Stimulated activated naive CD8-positive, alpha-beta T cell treated with anti-CD3 and anti-CD28 coated beads, Interleukin-15, amount 100 ng/mL, for 72 hours (primary cell): Measurements from ENCODE around the gene SLC18A3.

Experiments used
- ATAC-seq: fragments of 150-1000 bp; cut with Tn5 transposase; 2 replicates; pipeline ENCODE4 v1.10.0; 2021; ENCODE audit warnings: mild to moderate bottlenecking, moderate library complexity
- DNase-seq, 2 donors: peaks; one replicate each; pipeline ENCODE4 v3.0.0; 2021 to 2022
- H3K27ac Mint-ChIP-seq, 2 donors: one replicate each; pipeline ENCODE4 v1.8.0; 2022; ENCODE audit warnings: mild to moderate bottlenecking in 2 of 2, mixed read lengths in 2 of 2, moderate library complexity in 2 of 2
- H3K27me3 Mint-ChIP-seq: one replicate; pipeline ENCODE4 v1.8.0; 2022; ENCODE audit warnings: mixed read lengths
- H3K4me1 Mint-ChIP-seq: one replicate; pipeline ENCODE4 v1.8.0; 2022; ENCODE audit warnings: mild to moderate bottlenecking, mixed read lengths
- H3K4me3 Mint-ChIP-seq, 2 donors: one replicate each; pipeline ENCODE4 v1.8.0; 2022; ENCODE audit warnings: mild to moderate bottlenecking in 2 of 2, mixed read lengths in 2 of 2, moderate library complexity in 1 of 2
- H3K9me3 Mint-ChIP-seq, 2 donors: one replicate each; pipeline ENCODE4 v1.8.0; 2022; ENCODE audit warnings: mixed read lengths in 2 of 2

Gene SLC18A3

DNA sequence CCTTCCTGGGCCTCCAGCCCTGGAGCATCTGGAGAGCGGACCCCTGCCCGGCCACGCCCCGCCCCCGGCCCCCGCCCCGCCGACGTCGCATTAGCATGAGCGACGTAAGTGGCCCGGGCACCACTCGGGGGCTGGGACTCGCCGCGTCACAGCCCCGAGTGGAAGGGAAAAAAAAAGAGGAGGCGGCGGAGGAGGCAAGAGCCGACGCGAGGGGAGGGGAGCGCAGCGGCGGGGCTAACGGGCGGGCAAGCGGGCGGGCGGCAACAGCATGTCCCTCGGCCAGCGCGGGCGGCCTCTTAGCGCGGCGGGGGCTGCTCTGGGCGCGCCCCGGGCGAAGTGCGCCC, at the start of gene SLC18A3:
Gene SLC18A3, plus strand, starts transcription at position 197 of the 344 bp plus-strand sequence. CDS start 431 bp downstream, outside the sequence.
- Mint-ChIP-seq H3K27me3 (peaks cover 98% of the 10 kb centered on the region), H3K9me3 (peaks cover 0 to 15% of the 10 kb centered on the region in 2 donors), H3K4me1 (peaks cover 55% of the 10 kb centered on the region), H3K4me3 (peak within 1 kb of the TSS in 1 of 2 donors; percentile 11), H3K27ac (peak within 1 kb of the TSS in 1 of 2 donors; percentile 55)
- ATAC-seq (no peak), DNase-seq (no peak)

- peaks cover 47% of the 10 kb centered on the region for H3K27me3 Mint-ChIP-seq
- no peak overlapping the region for H3K27ac Mint-ChIP-seq
- ATAC-seq (no peak), DNase-seq (no peak)
- peaks cover 0 to 3% of the 10 kb centered on the region in 2 donors for H3K9me3 Mint-ChIP-seq
- peaks cover 8% of the 10 kb centered on the region for H3K4me1 Mint-ChIP-seq
- no peak overlapping the region for H3K4me3 Mint-ChIP-seq
These were observed 49.6 kb upstream of the SLC18A3 start for GRCh38 chr10:49560526-49560925.

- H3K27ac Mint-ChIP-seq, result no peak overlapping the region
- peaks cover 0 to 4% of the 10 kb centered on the region in 2 donors for H3K9me3 Mint-ChIP-seq
- no peak for ATAC-seq
- no peak for DNase-seq
- H3K4me3 Mint-ChIP-seq, result no peak overlapping the region
- H3K27me3 Mint-ChIP-seq, result peaks cover 52% of the 10 kb centered on the region
- peaks cover 13% of the 10 kb centered on the region for H3K4me1 Mint-ChIP-seq
These were observed 47.2 kb upstream of the SLC18A3 start for GRCh38 chr10:49562893-49563292.

GRCh38 chr10:49564461-49565009, 45.6 kb upstream of the SLC18A3 start:
- no peak for ATAC-seq
- peaks cover 30% of the 10 kb centered on the region for H3K4me1 Mint-ChIP-seq
- H3K4me3 Mint-ChIP-seq, result no peak overlapping the region
- H3K9me3 Mint-ChIP-seq, result peaks cover 0 to 4% of the 10 kb centered on the region in 2 donors
- H3K27ac Mint-ChIP-seq, result no peak overlapping the region
- peaks cover 45% of the 10 kb centered on the region for H3K27me3 Mint-ChIP-seq
- DNase-seq, result no peak

DNA sequence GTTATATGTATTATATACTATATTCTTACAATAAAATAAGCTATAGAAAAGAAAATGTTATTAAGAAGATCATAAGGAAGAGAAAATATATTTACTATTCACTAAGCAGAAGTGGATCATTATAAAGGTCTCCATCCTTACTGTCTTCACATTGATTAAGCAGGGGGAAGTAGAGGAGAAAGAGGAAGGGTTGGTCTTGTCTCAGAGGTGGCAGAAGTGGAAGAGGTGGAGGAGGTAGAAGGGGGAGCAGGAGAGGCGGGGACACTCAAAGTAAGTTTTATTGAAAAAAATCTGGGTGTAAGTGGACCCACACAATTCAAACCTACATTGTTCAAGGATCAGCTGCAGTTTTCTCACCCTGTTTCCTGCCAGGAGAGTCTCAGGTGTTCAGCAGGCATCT, 42.3 kb upstream of the SLC18A3 start:
- peaks cover 41% of the 10 kb centered on the region for H3K27me3 Mint-ChIP-seq

GRCh38 chr10:49568235-49568634, 41.9 kb upstream of the SLC18A3 start:
- Mint-ChIP-seq H3K27ac (no peak overlapping the region), H3K27me3 (peaks cover 39% of the 10 kb centered on the region), H3K4me3 (peak overlapping the region; percentile 39 to 50), H3K9me3 (peaks cover 0 to 4% of the 10 kb centered on the region in 2 donors), H3K4me1 (peaks cover 53% of the 10 kb centered on the region)
- ATAC-seq (peak; percentile 88), DNase-seq (peak; percentile 14 to 28)

More for the DNA sequence above, 42.3 kb upstream of the SLC18A3 start:
- ATAC-seq (peak; percentile 29), DNase-seq (no peak)
- Mint-ChIP-seq H3K4me1 (peaks cover 56% of the 10 kb centered on the region), H3K4me3 (peak overlapping the region; percentile 7 to 50), H3K27ac (no peak overlapping the region), H3K9me3 (peaks cover 0 to 4% of the 10 kb centered on the region in 2 donors)

GRCh38 chr10:49569031-49569631, 41.0 kb upstream of the SLC18A3 start:
- ATAC-seq, result no peak
- no peak for DNase-seq
- Mint-ChIP-seq H3K27ac (peak overlapping the region in 1 of 2 donors; percentile 57), H3K4me1 (peaks cover 61% of the 10 kb centered on the region), H3K4me3 (peak overlapping the region in 1 of 2 donors; percentile 50), H3K9me3 (peaks cover 0 to 4% of the 10 kb centered on the region in 2 donors), H3K27me3 (peaks cover 39% of the 10 kb centered on the region)

GRCh38 chr10:49571388-49571787, 38.7 kb upstream of the SLC18A3 start:
- Mint-ChIP-seq H3K4me3 (no peak overlapping the region), H3K27ac (no peak overlapping the region), H3K27me3 (peaks cover 35% of the 10 kb centered on the region), H3K4me1 (peaks cover 61% of the 10 kb centered on the region), H3K9me3 (no peaks in the 10 kb centered on the region)
- ATAC-seq (peak; percentile 65), DNase-seq (no peak)

DNA sequence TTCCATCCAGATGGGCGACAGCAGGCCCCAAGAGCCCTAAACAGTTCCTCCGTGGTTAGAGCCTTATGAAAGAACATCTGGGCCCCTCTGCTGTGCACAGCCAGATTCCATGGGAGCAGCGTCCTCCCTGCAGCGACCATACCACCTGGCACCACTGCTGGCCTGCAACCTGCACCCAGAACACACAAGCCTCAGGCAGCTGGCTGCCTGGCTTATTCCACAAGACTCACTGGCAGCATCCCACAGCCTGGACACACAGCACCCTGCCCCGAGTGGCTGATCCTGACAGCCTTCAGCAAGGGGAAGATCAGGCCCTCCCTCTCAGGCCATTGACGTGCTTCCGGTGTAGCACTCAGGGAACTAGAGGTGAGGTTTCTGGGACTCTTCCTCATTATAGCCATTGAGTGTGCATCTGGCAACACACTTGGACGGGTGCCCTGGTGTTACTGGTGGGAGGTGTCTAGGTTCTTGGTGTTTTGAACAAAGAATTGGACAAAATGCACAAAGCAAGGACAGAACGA, 37.5 kb upstream of the SLC18A3 start:
- Mint-ChIP-seq H3K27me3 (peaks cover 31% of the 10 kb centered on the region), H3K27ac (no peak overlapping the region), H3K9me3 (no peaks in the 10 kb centered on the region), H3K4me3 (no peak overlapping the region), H3K4me1 (peaks cover 58% of the 10 kb centered on the region)
- ATAC-seq (no peak), DNase-seq (no peak)

GRCh38 chr10:49575489-49576072, 34.5 kb upstream of the SLC18A3 start:
- no peak for DNase-seq
- Mint-ChIP-seq H3K9me3 (no peaks in the 10 kb centered on the region), H3K27me3 (peaks cover 37% of the 10 kb centered on the region), H3K4me1 (peaks cover 35% of the 10 kb centered on the region), H3K4me3 (no peak overlapping the region), H3K27ac (no peak overlapping the region)
- ATAC-seq, result no peak

DNA sequence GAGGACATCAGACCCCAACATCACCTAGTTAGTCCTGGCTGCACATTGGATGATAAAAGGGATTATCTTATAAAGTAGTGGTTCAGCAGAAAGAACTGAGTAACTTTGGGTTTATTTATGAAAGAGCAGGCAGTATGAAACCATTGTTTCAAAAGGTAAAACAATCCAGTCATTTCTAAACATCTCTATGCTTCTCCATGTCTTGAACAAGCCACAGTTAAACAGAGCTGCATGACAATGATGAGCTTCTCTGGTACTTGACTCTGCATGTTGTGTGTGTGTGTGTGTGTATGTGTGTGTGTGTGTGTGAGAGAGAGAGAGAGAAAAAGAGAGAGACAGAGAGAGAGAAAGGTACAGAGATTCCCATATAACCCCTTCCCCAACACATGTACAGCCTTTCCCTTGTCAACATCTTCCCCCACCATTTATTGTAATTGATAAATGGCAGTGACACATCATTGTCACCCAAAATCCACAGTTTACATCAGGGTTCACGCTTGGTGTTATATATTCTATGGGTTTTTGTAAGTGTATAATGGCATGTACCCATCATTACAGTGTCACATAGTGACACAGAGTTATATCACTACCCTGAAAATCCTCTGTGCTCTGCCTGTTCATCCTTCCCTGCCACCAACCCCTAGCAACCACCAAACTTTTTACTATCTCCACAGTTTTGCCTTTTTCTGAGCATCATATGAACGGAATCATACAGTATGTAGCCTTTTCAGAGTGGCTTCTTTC, 32.8 kb upstream of the SLC18A3 start:
- Mint-ChIP-seq H3K4me3 (no peak overlapping the region), H3K27me3 (peaks cover 31% of the 10 kb centered on the region), H3K27ac (peak overlapping the region in 1 of 2 donors; percentile 21), H3K4me1 (peaks cover 25% of the 10 kb centered on the region), H3K9me3 (no peaks in the 10 kb centered on the region)
- no peak for ATAC-seq
- DNase-seq, result no peak

GRCh38 chr10:49578392-49578791, 31.7 kb upstream of the SLC18A3 start:
- DNase-seq (no peak), ATAC-seq (no peak)
- Mint-ChIP-seq H3K9me3 (no peaks in the 10 kb centered on the region), H3K27me3 (peaks cover 36% of the 10 kb centered on the region), H3K4me1 (peaks cover 18% of the 10 kb centered on the region), H3K4me3 (no peak overlapping the region), H3K27ac (no peak overlapping the region)

DNA sequence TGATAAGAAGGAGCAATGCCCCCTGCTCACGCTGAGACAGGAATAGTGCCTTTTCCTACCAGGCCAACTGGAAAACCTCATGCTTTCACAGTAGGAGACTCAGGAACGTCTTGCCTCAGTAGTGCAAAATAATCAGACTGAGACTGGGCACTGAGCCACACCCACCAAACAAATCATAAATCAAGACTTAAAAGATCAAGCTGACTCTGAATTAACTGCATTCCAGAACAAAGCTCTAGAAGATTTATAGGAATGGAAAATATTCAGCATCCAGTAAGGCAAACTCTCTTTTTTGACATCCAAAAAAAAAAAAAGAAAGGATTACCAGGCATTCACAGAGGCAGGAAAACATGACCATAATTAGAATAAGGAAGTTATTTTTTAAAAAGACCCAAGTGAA, 30.5 kb upstream of the SLC18A3 start:
- Mint-ChIP-seq H3K27me3 (peaks cover 49% of the 10 kb centered on the region), H3K9me3 (no peaks in the 10 kb centered on the region), H3K27ac (no peak overlapping the region), H3K4me1 (peaks cover 11% of the 10 kb centered on the region), H3K4me3 (no peak overlapping the region)
- ATAC-seq (no peak), DNase-seq (no peak)

GRCh38 chr10:49585387-49585786, 24.7 kb upstream of the SLC18A3 start:
- no peak for DNase-seq
- Mint-ChIP-seq H3K4me1 (peaks cover 6% of the 10 kb centered on the region), H3K27me3 (peaks cover 58% of the 10 kb centered on the region), H3K4me3 (no peak overlapping the region), H3K27ac (no peak overlapping the region), H3K9me3 (peaks cover 4 to 17% of the 10 kb centered on the region in 2 donors)
- no peak for ATAC-seq

DNA sequence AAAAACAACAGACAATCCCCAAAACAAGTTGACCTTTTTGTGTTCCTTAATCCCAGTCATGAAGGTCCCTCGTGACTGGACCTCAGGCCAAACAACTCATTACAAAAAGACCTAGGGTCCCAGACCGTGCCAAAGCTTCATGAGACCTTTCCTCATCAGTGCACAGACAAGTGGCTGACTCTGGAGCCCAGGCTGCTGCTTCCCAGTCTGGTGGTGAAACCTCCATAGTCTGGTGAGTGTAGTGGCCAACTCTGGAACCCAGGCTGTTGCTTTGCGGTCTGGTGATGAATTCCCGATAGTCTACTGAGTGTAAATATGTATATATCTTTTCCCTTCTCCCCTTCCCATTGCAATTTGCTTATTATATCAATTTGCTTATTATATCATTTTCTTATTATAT, 22.1 kb upstream of the SLC18A3 start:
- ATAC-seq, result no peak
- Mint-ChIP-seq H3K4me3 (no peak overlapping the region), H3K27me3 (peaks cover 72% of the 10 kb centered on the region), H3K9me3 (peaks cover 4 to 17% of the 10 kb centered on the region in 2 donors), H3K27ac (no peak overlapping the region), H3K4me1 (peaks cover 2% of the 10 kb centered on the region)
- no peak for DNase-seq
